IPS-11a (cell line): ENCODE data around the gene NUFIP2.
"Not testable (repeated sequence)": the region's sequence is repeated elsewhere in the genome, so short reads cannot be mapped to it uniquely, and the experiment has no call there.

ENCODE experiments used
- H3K4me3 ChIP-seq: one replicate; pipeline ENCODE4 v1.5.1; 2013; ENCODE audit warnings: low read depth, low read length, control low read depth

The NUFIP2 gene

GRCh38 chr17:29279397-29280070, 14.4 kb downstream of the NUFIP2 start:
- no peak overlapping the region for H3K4me3 ChIP-seq

- no peak overlapping the region for H3K4me3 ChIP-seq
These were observed 15.3 kb downstream of the NUFIP2 start for GRCh38 chr17:29278692-29279091.

- no peak overlapping the region for H3K4me3 ChIP-seq
These were observed 20.0 kb downstream of the NUFIP2 start for GRCh38 chr17:29273924-29274323.

GRCh38 chr17:29271980-29272379, 22.0 kb downstream of the NUFIP2 start:
- not testable (repeated sequence) for H3K4me3 ChIP-seq

- no peak overlapping the region for H3K4me3 ChIP-seq
These were observed 30.0 kb downstream of the NUFIP2 start for GRCh38 chr17:29263916-29264315.

GRCh38 chr17:29257756-29258155, 36.2 kb downstream of the NUFIP2 start:
- no peak overlapping the region for H3K4me3 ChIP-seq

GRCh38 chr17:29256735-29257466, 37.0 kb downstream of the NUFIP2 start:
- no peak overlapping the region for H3K4me3 ChIP-seq

GRCh38 chr17:29255926-29256522, 37.9 kb downstream of the NUFIP2 start:
- H3K4me3 ChIP-seq: no peak overlapping the region

GRCh38 chr17:29253037-29253436, 40.9 kb downstream of the NUFIP2 start:
- H3K4me3 ChIP-seq: no peak overlapping the region

GRCh38 chr17:29252101-29252791, 41.7 kb downstream of the NUFIP2 start:
- H3K4me3 ChIP-seq: no peak overlapping the region

GRCh38 chr17:29251184-29251583, 42.8 kb downstream of the NUFIP2 start:
- no peak overlapping the region for H3K4me3 ChIP-seq

GRCh38 chr17:29250666-29251065, 43.3 kb downstream of the NUFIP2 start:
- no peak overlapping the region for H3K4me3 ChIP-seq

- H3K4me3 ChIP-seq: no peak overlapping the region
These were observed 45.1 kb downstream of the NUFIP2 start for GRCh38 chr17:29248845-29249244.

- H3K4me3 ChIP-seq: no peak overlapping the region
These were observed 46.7 kb downstream of the NUFIP2 start for GRCh38 chr17:29247219-29247618.

GRCh38 chr17:29246628-29247027, 47.3 kb downstream of the NUFIP2 start, which contains the start of gene CRYBA1:
Gene CRYBA1 (plus strand): TSS chr17:29246859. CDS start chr17:29246864, 5 bp downstream.
- no peak within 1 kb of the TSS for H3K4me3 ChIP-seq

GRCh38 chr17:29245401-29245800, 48.5 kb downstream of the NUFIP2 start:
- H3K4me3 ChIP-seq: no peak overlapping the region

- no peak overlapping the region for H3K4me3 ChIP-seq
These were observed 50.2 kb downstream of the NUFIP2 start for GRCh38 chr17:29243792-29244191.

GRCh38 chr17:29242790-29243189, 51.2 kb downstream of the NUFIP2 start:
- H3K4me3 ChIP-seq: no peak overlapping the region

GRCh38 chr17:29242051-29242450, 51.9 kb downstream of the NUFIP2 start:
- H3K4me3 ChIP-seq: no peak overlapping the region

- H3K4me3 ChIP-seq: no peak overlapping the region
These were observed 52.7 kb downstream of the NUFIP2 start for GRCh38 chr17:29240968-29241963.
